HEK293 (cell line): ENCODE data around the gene RNF166.

Source experiments
- ATF2 ChIP-seq: fragments of 450-650 bp; formaldehyde crosslinking; IDR thresholded peaks from 2 replicates; pipeline ENCODE4 v1.5.1; 2016; ENCODE audit warnings: missing biosample characterization, missing genetic modification characterization, low read depth
- GFI1B ChIP-seq: fragments of 450-650 bp; formaldehyde crosslinking; IDR thresholded peaks from 2 replicates; pipeline ENCODE4 v1.5.1; 2016; ENCODE audit warnings: missing biosample characterization, missing genetic modification characterization
- KLF1 ChIP-seq: fragments of 450-650 bp; formaldehyde crosslinking; IDR thresholded peaks from 2 replicates; pipeline ENCODE4 v1.5.1; 2016; ENCODE audit warnings: missing biosample characterization, missing genetic modification characterization
- PBX3 ChIP-seq: sonication (generic); formaldehyde crosslinking; IDR thresholded peaks from 2 replicates; pipeline ENCODE4 v1.8.1; 2022; ENCODE audit warnings: mild to moderate bottlenecking, moderate library complexity, missing genetic modification reagents
- WT1 ChIP-seq: fragments of 450-650 bp; formaldehyde crosslinking; IDR thresholded peaks from 2 replicates; pipeline ENCODE4 v1.5.1; 2016; ENCODE audit warnings: missing biosample characterization, missing genetic modification characterization
- ZBTB11 ChIP-seq: fragments of 450-650 bp; formaldehyde crosslinking; conservative IDR thresholded peaks from 2 replicates; pipeline ENCODE4 v1.5.1; 2016; ENCODE audit warnings: low read depth, missing biosample characterization, missing genetic modification characterization
- ZBTB48 ChIP-seq: fragments of 450-650 bp; formaldehyde crosslinking; IDR thresholded peaks from 2 replicates; pipeline ENCODE4 v1.5.1; 2016; ENCODE audit warnings: missing biosample characterization, missing genetic modification characterization
- ZBTB49 ChIP-seq: fragments of 450-650 bp; formaldehyde crosslinking; IDR thresholded peaks from 2 replicates; pipeline ENCODE4 v1.5.1; 2016; ENCODE audit warnings: missing biosample characterization, missing genetic modification characterization, low read depth
- ZFHX2 ChIP-seq: fragments of 450-650 bp; formaldehyde crosslinking; conservative IDR thresholded peaks from 2 replicates; pipeline ENCODE4 v1.5.1; 2016; ENCODE audit warnings: missing biosample characterization, missing genetic modification characterization
- ZNF155 ChIP-seq: fragments of 450-650 bp; formaldehyde crosslinking; IDR thresholded peaks from 2 replicates; pipeline ENCODE4 v1.5.1; 2016; ENCODE audit warnings: missing biosample characterization, missing genetic modification characterization
- ZNF184 ChIP-seq: fragments of 450-650 bp; IDR thresholded peaks from 2 replicates; pipeline ENCODE4 v1.5.1; 2018; ENCODE audit warnings: missing biosample characterization, mild to moderate bottlenecking, missing genetic modification characterization
- ZNF24 ChIP-seq: fragments of 450-650 bp; formaldehyde crosslinking; IDR thresholded peaks from 2 replicates; pipeline ENCODE4 v1.5.1; 2016; ENCODE audit warnings: missing biosample characterization, missing genetic modification characterization
- ZNF335 ChIP-seq: fragments of 450-650 bp; formaldehyde crosslinking; conservative IDR thresholded peaks from 2 replicates; pipeline ENCODE4 v1.5.1; 2016; ENCODE audit warnings: missing biosample characterization, missing genetic modification characterization
- ZNF362 ChIP-seq: fragments of 450-650 bp; formaldehyde crosslinking; IDR thresholded peaks from 2 replicates; pipeline ENCODE4 v1.5.1; 2016; ENCODE audit warnings: missing biosample characterization, missing genetic modification characterization
- ZNF398 ChIP-seq: fragments of 450-650 bp; formaldehyde crosslinking; IDR thresholded peaks from 2 replicates; pipeline ENCODE4 v1.5.1; 2017; ENCODE audit warnings: missing biosample characterization, missing genetic modification characterization
- ZNF518A ChIP-seq: fragments of 450-650 bp; formaldehyde crosslinking; conservative IDR thresholded peaks from 2 replicates; pipeline ENCODE4 v1.5.1; 2016; ENCODE audit warnings: low read depth, missing biosample characterization, missing genetic modification characterization
- ZNF549 ChIP-seq: fragments of 450-650 bp; IDR thresholded peaks from 2 replicates; pipeline ENCODE4 v1.5.1; 2018; ENCODE audit warnings: missing biosample characterization, missing genetic modification characterization, mild to moderate bottlenecking, inconsistent platforms, moderate library complexity
- ZNF621 ChIP-seq: fragments of 450-650 bp; formaldehyde crosslinking; IDR thresholded peaks from 2 replicates; pipeline ENCODE4 v1.5.1; 2017; ENCODE audit warnings: missing biosample characterization, missing genetic modification characterization
- ZNF626 ChIP-seq: fragments of 450-650 bp; sonication (Bioruptor Pico); formaldehyde crosslinking; IDR thresholded peaks from 2 replicates; pipeline ENCODE4 v1.5.1; 2018; ENCODE audit warnings: missing biosample characterization, missing genetic modification characterization, inconsistent platforms
- ZNF645 ChIP-seq: fragments of 450-650 bp; formaldehyde crosslinking; IDR thresholded peaks from 2 replicates; pipeline ENCODE4; 2016; ENCODE audit warnings: missing biosample characterization, missing genetic modification characterization
- ZNF654 ChIP-seq: fragments of 450-650 bp; formaldehyde crosslinking; IDR thresholded peaks from 2 replicates; pipeline ENCODE4 v1.5.1; 2016; ENCODE audit warnings: low read depth, missing biosample characterization, missing genetic modification characterization

The RNF166 gene

GRCh38 chr16:88688013-88688778 lies 18.0 kb downstream of the RNF166 start (continued):
- TF ChIP-seq KLF1 (tag by site-specific recombination) (peak; percentile 99), PBX3 (CRISPR knock-in tag) (no peak), ZBTB49 (tag by site-specific recombination) (no peak), ZNF155 (no peak), ATF2 (tag by site-specific recombination) (no peak), ZNF518A (tag by site-specific recombination) (no peak), ZNF645 (tag by site-specific recombination) (no peak), ZNF362 (tag by site-specific recombination) (no peak), ZNF621 (tag by site-specific recombination) (no peak), WT1 (no peak), ZNF398 (tag by site-specific recombination) (peak; percentile 53; the same call in 1 of the 2 replicates), ZNF24 (tag by site-specific recombination) (no peak), ZNF549 (no peak), ZFHX2 (tag by site-specific recombination) (peak; percentile 97), ZNF184 (tag by site-specific recombination) (no peak), ZNF654 (tag by site-specific recombination) (no peak), ZBTB11 (tag by site-specific recombination) (no peak), ZBTB48 (tag by site-specific recombination) (no peak), ZNF335 (tag by site-specific recombination) (no peak), ZNF626 (tag by site-specific recombination) (no peak), GFI1B (no peak)
